A673 (cell line): ENCODE measurements around the gene RPTOR. TPM values are rescaled to one million over a fixed set of nuclear protein-coding genes. Genes with fewer than 3 reads are reported as not detected.

Experiments used
- BruUV-seq: library from RNA; stranded (reverse); fragments of 400-500 nt; replicated peaks from 2 replicates; lab custom pipeline; 2021; lab: Mats Ljungman, UMichigan
- CTCF ChIA-PET: fragments of 300-600 bp; sonication (Branson Sonifier 250); formaldehyde crosslinking; loops from one replicate; lab custom pipeline; 2022; ENCODE audit warnings: antibody characterized with exemption; lab: Charles Lee
- POLR2A ChIA-PET: fragments of 300-600 bp; sonication (Branson Sonifier 250); formaldehyde crosslinking; loops from one replicate; lab custom pipeline; 2022; ENCODE audit warnings: antibody characterized with exemption; ENCODE audit not compliant: low non-redundant PET; lab: Charles Lee
- DNase-seq: peaks from one replicate; pipeline ENCODE4 v3.0.0-alpha.2; 2015; ENCODE audit warnings: low spot score
- H3K27ac ChIP-seq: fragments of 200-600 bp; sonication (generic); 2 replicates; pipeline ENCODE4 v1.5.1; 2016; ENCODE audit warnings: mixed run types, low read depth, mild to moderate bottlenecking, mixed read lengths, antibody characterized with exemption, low read length; ENCODE audit not compliant: poor library complexity, severe bottlenecking
- H3K27me3 ChIP-seq: fragments of 200-600 bp; sonication (generic); replicated peaks from 2 replicates; pipeline ENCODE4 v1.6.1; 2017; ENCODE audit warnings: mixed run types, low read depth, mild to moderate bottlenecking, mixed read lengths, antibody characterized with exemption, low read length; ENCODE audit not compliant: insufficient read depth, poor library complexity
- H3K36me3 ChIP-seq: fragments of 200-600 bp; sonication (generic); 2 replicates; pipeline ENCODE4 v1.6.1; 2016; ENCODE audit warnings: mixed run types, mild to moderate bottlenecking, mixed read lengths, antibody characterized with exemption, low read length; ENCODE audit not compliant: insufficient read depth, poor library complexity, severe bottlenecking
- H3K4me1 ChIP-seq: fragments of 200-600 bp; sonication (generic); 2 replicates; pipeline ENCODE4 v1.6.1; 2017; ENCODE audit warnings: mixed run types, mild to moderate bottlenecking, mixed read lengths, antibody characterized with exemption, low read length; ENCODE audit not compliant: insufficient read depth, poor library complexity, severe bottlenecking
- H3K4me3 ChIP-seq: fragments of 200-600 bp; sonication (generic); 2 replicates; pipeline ENCODE4 v1.5.1; 2016; ENCODE audit warnings: low read depth, mixed run types, mild to moderate bottlenecking, mixed read lengths, low read length; ENCODE audit not compliant: poor library complexity, severe bottlenecking
- H3K9me3 ChIP-seq: fragments of 200-600 bp; sonication (generic); 2 replicates; pipeline ENCODE4 v1.6.1; 2016; ENCODE audit warnings: mixed run types, low read depth, mild to moderate bottlenecking, mixed read lengths, antibody characterized with exemption, low read length; ENCODE audit not compliant: poor library complexity, severe bottlenecking
- CTCF ChIP-seq: fragments of 300-800, 200-600 bp; sonication (generic); conservative IDR thresholded peaks from 2 replicates; pipeline ENCODE4 v1.5.1; 2017; ENCODE audit warnings: low read depth, mild to moderate bottlenecking, antibody characterized with exemption, low read length, moderate library complexity, mixed read lengths
- EZH2 ChIP-seq: fragments of 200-600 bp; sonication (generic); IDR thresholded peaks from 2 replicates; pipeline ENCODE4 v1.6.1; 2017; ENCODE audit warnings: borderline replicate concordance, low read depth, mild to moderate bottlenecking, mixed read lengths, antibody characterized with exemption, low read length; ENCODE audit not compliant: poor library complexity, severe bottlenecking
- intact Hi-C: fragments of 100-400 bp; cut with micrococcal nuclease; formaldehyde crosslinking; loops from one replicate; pipeline ENCODE4 v1.10.0; 2022; ENCODE audit not compliant: unreplicated experiment
- total RNA-seq: library from RNA; stranded (reverse); gene quantifications from 2 replicates; pipeline ENCODE4 v1.2.3, GENCODE V29; 2021

RPTOR gene
- total RNA-seq, 1 experiment from 2014 or later = 55.2 TPM

GRCh38 chr17:80884811-80885210, 340.2 kb downstream of the RPTOR start:
- ChIA-PET CTCF (no interaction called here), POLR2A (no interaction called here)
- H3K27me3 ChIP-seq = no peaks in the 10 kb centered on the region
- TF ChIP-seq EZH2 = no peak
- TF ChIP-seq CTCF = no peak
- no peaks in the 10 kb centered on the region for H3K9me3 ChIP-seq
- no peak overlapping the region for H3K4me3 ChIP-seq
- peaks cover 2% of the 10 kb centered on the region for H3K36me3 ChIP-seq
- BruUV-seq = no TSS peak
- DNase-seq = no peak
- H3K4me1 ChIP-seq = no peaks in the 10 kb centered on the region
- intact Hi-C loops = no loop called here
- H3K27ac ChIP-seq = no peak overlapping the region

GRCh38 chr17:80885947-80886582, 341.4 kb downstream of the RPTOR start:
- ChIA-PET CTCF (no interaction called here), POLR2A (no interaction called here)
- no TSS peak for BruUV-seq
- DNase-seq = no peak
- no peak overlapping the region for H3K4me3 ChIP-seq
- H3K4me1 ChIP-seq = no peaks in the 10 kb centered on the region
- intact Hi-C loops = no loop called here
- H3K27me3 ChIP-seq = no peaks in the 10 kb centered on the region
- H3K27ac ChIP-seq = no peak overlapping the region
- peaks cover 2% of the 10 kb centered on the region for H3K36me3 ChIP-seq
- no peaks in the 10 kb centered on the region for H3K9me3 ChIP-seq
- no peak for TF ChIP-seq CTCF
- TF ChIP-seq EZH2 = no peak

- H3K9me3 ChIP-seq = no peaks in the 10 kb centered on the region
- POLR2A ChIA-PET = no interaction called here
These were observed 342.3 kb downstream of the RPTOR start for GRCh38 chr17:80886641-80887573.

More at GRCh38 chr17:80886641-80887573, 342.3 kb downstream of the RPTOR start:
- TF ChIP-seq EZH2 = no peak
- TF ChIP-seq CTCF = no peak
- no peak for DNase-seq
- Histone ChIP-seq H3K27me3 (no peaks in the 10 kb centered on the region), H3K4me3 (no peak overlapping the region), H3K36me3 (peaks cover 2% of the 10 kb centered on the region), H3K27ac (no peak overlapping the region), H3K4me1 (no peaks in the 10 kb centered on the region)
- BruUV-seq = no TSS peak
- CTCF ChIA-PET = no interaction called here
- intact Hi-C loops = no loop called here
